Retinal pigment epithelial cell (primary cell): Measurements from ENCODE around the gene DDX54.
"Not testable (repeated sequence)": the region's sequence is repeated elsewhere in the genome, so short reads cannot be mapped to it uniquely, and the experiment has no call there.

ENCODE experiments used
- DNase-seq: peaks from one replicate; pipeline ENCODE4 v3.0.0-alpha.2; 2010; ENCODE audit warnings: low read depth
- H3K4me3 ChIP-seq: 2 replicates; pipeline ENCODE4 v1.5.1; 2011; ENCODE audit warnings: mild to moderate bottlenecking, low read length, control low read depth, moderate library complexity
- CTCF ChIP-seq: conservative IDR thresholded peaks from 2 replicates; pipeline ENCODE4 v1.5.1; 2011; ENCODE audit warnings: low read depth, low read length, control low read depth, inconsistent platforms

Gene DDX54

GRCh38 chr12:113128802-113129663 is 56.2 kb downstream of the DDX54 start:
- H3K4me3 ChIP-seq, result no peak overlapping the region
- no peak for DNase-seq
- no peak for TF ChIP-seq CTCF

- TF ChIP-seq CTCF, result no peak
- no peak overlapping the region for H3K4me3 ChIP-seq
- no peak for DNase-seq
Measured at GRCh38 chr12:113127791-113128199, 57.5 kb downstream of the DDX54 start.

- no peak for TF ChIP-seq CTCF
- H3K4me3 ChIP-seq, result no peak overlapping the region
- DNase-seq, result no peak
Measured at GRCh38 chr12:113120670-113121370, 64.5 kb downstream of the DDX54 start.

GRCh38 chr12:113119980-113120669 is 65.2 kb downstream of the DDX54 start:
- TF ChIP-seq CTCF, result no peak
- DNase-seq, result no peak
- H3K4me3 ChIP-seq, result no peak overlapping the region

GRCh38 chr12:113118142-113118541 is 67.1 kb downstream of the DDX54 start:
- DNase-seq, result no peak
- no peak overlapping the region for H3K4me3 ChIP-seq
- TF ChIP-seq CTCF, result no peak

GRCh38 chr12:113117684-113118083 is 67.6 kb downstream of the DDX54 start:
- not testable (repeated sequence) for H3K4me3 ChIP-seq, DNase-seq

- TF ChIP-seq CTCF, result no peak
Measured at GRCh38 chr12:113116875-113117274, 68.4 kb downstream of the DDX54 start.

More at GRCh38 chr12:113116875-113117274, 68.4 kb downstream of the DDX54 start:
- no peak overlapping the region for H3K4me3 ChIP-seq
- no peak for DNase-seq
